Measurements from ENCODE around the gene CCDC7.
"Not testable (repeated sequence)": the region's sequence is repeated elsewhere in the genome, so short reads cannot be mapped to it uniquely, and the experiment has no call there.

Gene CCDC7

GRCh38 chr10:32562695-32563094 is 116.8 kb downstream of the CCDC7 start:
- DNase-seq (ENCODE audit: low read depth in 3 of 3) = not testable (repeated sequence)

GRCh38 chr10:32577448-32577847 is 131.5 kb downstream of the CCDC7 start:
- no peak for DNase-seq (ENCODE audit: low read depth in 3 of 3)

DNA sequence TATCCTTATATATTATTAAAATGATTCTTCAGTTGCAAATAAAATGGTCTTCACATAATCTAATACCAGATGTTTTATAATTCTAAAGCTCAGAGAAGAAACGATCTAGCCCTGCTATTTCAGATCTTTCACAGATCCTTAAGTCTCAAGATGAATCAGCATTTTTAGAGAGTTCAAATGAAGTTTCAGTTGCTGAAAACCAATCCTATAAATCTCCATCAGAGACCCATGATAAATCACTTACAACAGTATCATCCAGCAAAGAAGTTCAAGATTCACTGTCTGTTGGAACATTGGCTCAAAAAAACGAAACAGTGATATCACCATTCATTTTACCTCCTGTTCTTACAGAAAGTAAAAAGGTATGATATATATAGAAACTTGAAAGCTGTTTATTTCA is 137.0 kb downstream of the CCDC7 start:
- no peak for DNase-seq (ENCODE audit: low read depth in 3 of 3)

DNA sequence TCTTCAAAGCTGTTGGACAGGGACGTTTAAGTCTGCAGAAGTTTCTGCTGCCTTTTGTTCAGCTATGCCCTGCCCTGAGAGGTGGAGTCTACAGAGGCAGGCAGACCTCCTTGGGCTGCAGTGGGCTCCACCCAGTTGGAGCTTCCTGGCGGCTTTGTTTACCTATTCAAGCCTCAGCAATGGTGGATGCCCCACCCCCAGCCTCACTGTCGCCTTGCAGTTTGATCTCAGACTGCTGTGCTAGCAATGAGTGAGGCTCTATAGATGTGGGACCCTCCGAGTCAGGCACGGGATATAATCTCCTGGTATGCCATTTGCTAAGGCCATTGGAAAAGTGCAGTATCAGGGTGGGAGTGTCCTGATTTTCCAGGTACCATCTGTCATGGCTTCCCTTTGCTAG is 152.1 kb downstream of the CCDC7 start:
- DNase-seq (ENCODE audit: low read depth in 3 of 3) = not testable (repeated sequence)

DNA sequence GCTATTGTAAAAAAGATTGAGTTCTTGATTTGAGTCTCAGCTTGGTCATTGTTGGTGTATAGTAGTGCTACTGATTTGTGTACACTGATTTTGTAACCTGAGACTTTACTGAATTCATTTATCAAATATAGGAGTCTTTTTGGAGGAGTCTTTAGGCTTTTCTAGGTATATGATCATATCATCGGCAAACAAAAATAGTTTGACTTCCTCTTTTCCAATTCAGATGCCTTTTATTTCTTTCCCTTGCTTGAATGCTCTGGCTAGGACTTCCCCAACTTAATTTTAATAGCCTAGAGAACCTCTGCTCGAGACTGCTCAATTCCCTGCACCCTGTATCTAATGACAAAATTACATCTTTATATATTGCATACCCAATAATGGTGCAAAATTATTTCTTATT is 154.4 kb downstream of the CCDC7 start:
- no peak for DNase-seq (ENCODE audit: low read depth in 3 of 3)

DNA sequence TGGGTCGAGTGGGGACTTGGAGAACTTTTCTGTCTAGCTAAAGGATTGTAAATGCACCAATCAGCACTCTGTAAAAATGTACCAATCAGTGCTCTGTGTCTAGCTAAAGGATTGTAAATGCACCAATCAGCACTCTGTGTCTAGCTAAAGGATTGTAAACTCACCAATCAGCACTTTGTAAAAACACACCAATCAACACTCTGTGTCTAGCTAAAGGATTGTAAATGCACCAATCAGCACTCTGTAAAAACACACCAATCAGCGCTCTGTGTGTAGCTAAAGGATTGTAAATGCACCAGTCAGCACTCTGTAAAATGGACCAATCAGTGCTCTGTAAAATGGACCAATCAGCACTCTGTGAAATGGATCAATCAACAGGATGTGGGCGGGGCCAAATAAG is 155.6 kb downstream of the CCDC7 start:
- not testable (repeated sequence) for DNase-seq (ENCODE audit: low read depth in 3 of 3)

DNA sequence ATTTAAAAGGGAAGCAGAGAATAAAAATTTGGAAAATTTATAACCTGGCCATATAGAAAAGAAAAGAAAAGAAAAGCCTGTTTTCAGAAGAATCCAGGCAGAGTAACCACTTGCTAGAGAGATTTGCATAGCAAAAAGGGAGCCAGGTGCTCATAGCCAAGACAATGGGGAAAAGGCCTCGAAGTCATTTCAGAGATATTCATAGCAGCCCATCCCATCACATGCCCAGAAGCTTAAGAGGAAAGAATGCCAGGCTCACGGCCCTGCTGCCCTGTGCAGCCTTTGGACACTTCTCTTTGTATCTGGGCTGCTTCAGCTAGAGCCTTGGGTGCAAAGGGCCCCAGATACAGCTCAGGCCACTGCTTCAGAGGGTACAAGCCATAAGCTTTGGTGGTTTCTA is 159.8 kb downstream of the CCDC7 start:
- DNase-seq (ENCODE audit: low read depth in 3 of 3) = no peak

DNA sequence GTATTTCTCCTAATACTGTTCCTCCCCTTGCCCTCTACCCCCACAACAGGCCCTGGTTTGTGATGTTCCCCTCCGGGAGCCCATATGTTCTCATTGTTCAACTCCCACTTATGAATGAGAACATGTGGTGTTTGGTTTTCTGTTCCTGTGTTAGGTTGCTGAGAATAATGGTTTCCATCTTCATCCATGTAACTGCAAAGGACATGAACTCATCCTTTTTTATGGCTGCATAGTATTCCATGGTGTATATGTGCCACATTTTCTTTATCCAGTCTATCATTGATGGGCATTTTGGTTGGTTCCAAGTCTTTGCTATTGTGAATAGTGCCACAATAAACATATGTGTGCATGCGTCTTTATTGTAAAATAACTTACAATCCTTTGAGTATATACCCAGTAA is 164.6 kb downstream of the CCDC7 start:
- DNase-seq (ENCODE audit: low read depth in 3 of 3) = not testable (repeated sequence)

DNA sequence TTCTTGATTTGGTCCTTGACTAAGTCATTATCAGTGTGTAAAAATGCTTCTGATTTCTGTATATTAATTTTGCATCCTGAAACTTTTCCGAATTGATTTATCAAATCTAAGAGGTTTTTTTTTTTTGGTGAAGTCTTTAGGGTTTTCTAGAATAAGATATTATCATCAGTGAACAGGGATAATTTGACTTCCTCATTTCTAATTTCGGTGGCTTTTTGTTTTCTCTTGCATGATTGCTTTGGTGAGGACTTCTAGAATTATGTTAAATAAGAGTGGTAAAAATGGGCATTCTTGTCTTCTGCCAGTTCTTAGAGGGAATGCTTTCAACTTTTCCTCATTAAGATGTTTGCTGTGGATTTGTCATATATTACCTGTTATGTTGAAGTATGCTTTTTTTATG is 170.5 kb downstream of the CCDC7 start:
- no peak for DNase-seq (ENCODE audit: low read depth in 3 of 3)

- DNase-seq (ENCODE audit: low read depth in 3 of 3) = no peak
These were observed 172.5 kb downstream of the CCDC7 start for GRCh38 chr10:32618482-32618881.

GRCh38 chr10:32621969-32622368 is 176.0 kb downstream of the CCDC7 start:
- no peak for DNase-seq (ENCODE audit: low read depth in 3 of 3)

GRCh38 chr10:32622409-32622808 is 176.5 kb downstream of the CCDC7 start:
- no peak for DNase-seq (ENCODE audit: low read depth in 3 of 3)

DNA sequence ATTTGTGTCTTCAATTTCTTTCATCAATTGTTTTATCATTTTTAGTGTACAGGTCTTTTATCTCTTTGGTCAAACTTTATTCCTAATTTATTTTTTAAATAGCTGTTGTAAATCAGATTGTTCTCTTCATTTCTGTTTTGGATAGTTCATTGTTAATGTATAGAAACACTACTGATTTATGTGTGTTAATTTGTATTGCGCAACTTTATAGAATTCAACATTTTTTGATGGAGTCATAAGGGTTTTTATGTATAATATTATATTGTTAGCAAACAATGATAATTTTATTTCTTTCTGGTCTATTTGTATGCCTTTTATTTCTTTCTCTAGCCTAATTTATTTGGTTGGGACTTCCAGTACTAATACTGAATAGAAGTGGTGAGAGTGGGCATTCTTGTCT is 181.2 kb downstream of the CCDC7 start:
- no peak for DNase-seq (ENCODE audit: low read depth in 3 of 3)

- DNase-seq (ENCODE audit: low read depth in 3 of 3) = no peak
These were observed 184.0 kb downstream of the CCDC7 start for GRCh38 chr10:32629910-32630309.

GRCh38 chr10:32646535-32646934 is 200.6 kb downstream of the CCDC7 start:
- no peak for DNase-seq (ENCODE audit: low read depth in 3 of 3)

- no peak for DNase-seq (ENCODE audit: low read depth in 3 of 3)
These were observed 204.3 kb downstream of the CCDC7 start for GRCh38 chr10:32650246-32650655.

GRCh38 chr10:32657430-32657829 is 211.5 kb downstream of the CCDC7 start:
- DNase-seq (ENCODE audit: low read depth in 3 of 3) = not testable (repeated sequence)

DNA sequence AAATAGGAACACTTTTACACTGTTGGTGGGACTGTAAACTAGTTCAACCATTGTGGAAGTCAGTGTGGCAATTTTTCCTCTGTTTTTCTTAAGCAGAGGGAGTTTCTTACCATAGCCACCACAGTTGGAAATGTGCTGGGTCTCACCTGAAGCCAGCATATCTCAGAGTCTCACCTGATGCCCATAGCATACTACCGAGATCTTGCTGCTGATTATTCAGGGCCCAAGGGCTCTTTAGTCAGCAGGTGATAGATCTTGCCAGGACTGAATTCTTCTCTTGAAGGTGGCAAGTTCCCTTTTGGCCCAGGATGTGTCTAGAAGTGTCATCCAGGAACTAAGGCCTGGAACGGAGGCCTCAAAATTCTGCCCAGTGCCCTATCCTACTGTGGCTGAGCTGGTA is 215.4 kb downstream of the CCDC7 start:
- DNase-seq (ENCODE audit: low read depth in 3 of 3) = no peak

GRCh38 chr10:32680803-32681557 is 235.0 kb downstream of the CCDC7 start:
- no peak for DNase-seq (ENCODE audit: low read depth in 3 of 3)

DNA sequence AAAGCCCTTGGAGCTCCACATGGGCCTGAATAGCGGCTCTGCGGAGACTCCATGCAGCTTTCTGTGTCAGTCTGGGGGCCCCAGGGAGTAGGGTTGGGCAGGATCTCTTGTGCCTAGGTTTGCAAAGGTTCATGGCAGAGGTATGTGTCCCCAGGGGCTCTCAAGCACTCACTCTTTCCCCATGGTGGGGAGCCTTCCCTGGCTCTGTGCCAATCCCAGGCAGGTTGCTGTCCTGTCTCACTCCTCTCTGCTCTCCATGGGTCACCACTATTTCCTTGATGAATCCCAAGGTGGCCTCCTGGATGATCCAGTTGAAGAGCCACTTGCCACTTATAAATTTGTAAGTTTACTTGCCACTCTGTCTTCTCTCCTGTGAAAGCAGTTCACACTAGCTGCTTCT is 238.4 kb downstream of the CCDC7 start:
- DNase-seq (ENCODE audit: low read depth in 3 of 3) = no peak

DNA sequence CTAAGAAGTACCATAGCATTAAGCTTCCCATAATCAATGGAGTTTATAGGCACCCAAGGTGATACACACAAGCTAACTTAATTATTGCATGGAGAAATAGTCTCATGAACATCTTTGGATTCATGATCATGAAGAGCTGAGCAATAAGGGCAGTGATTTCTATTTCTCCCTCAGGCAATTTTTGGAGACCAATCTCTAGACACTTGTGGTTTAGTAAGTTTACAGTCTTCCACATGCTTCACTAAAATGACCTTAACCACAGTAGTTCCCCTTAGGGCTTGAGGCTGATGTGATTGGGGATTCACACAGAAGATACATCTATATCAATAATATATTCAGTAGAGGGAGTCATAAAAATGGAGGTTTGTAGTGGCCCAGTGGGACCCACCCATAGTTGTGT is 241.2 kb downstream of the CCDC7 start:
- DNase-seq (ENCODE audit: low read depth in 3 of 3) = no peak

GRCh38 chr10:32687546-32687945 is 241.6 kb downstream of the CCDC7 start:
- DNase-seq (ENCODE audit: low read depth in 3 of 3) = no peak

GRCh38 chr10:32692174-32692573 is 246.2 kb downstream of the CCDC7 start:
- no peak for DNase-seq (ENCODE audit: low read depth in 3 of 3)

- DNase-seq (ENCODE audit: low read depth in 3 of 3) = no peak
These were observed 247.6 kb downstream of the CCDC7 start for GRCh38 chr10:32693441-32693979.
